Loucy (cell line): ENCODE data around the gene BABAM2.

Experiments used
- H2AFZ ChIP-seq: fragments of 200-600 bp; sonication (generic); 2 replicates; pipeline ENCODE4 v1.6.0; 2016; ENCODE audit warnings: antibody characterized with exemption, mild to moderate bottlenecking, low read length, moderate library complexity
- H3F3A ChIP-seq: fragments of 200-600 bp; 2 replicates; pipeline ENCODE4 v1.6.0; 2016; ENCODE audit warnings: antibody characterized with exemption, low read depth, mild to moderate bottlenecking
- H3K27me3 ChIP-seq: fragments of 200-600 bp; sonication (generic); 2 replicates; pipeline ENCODE4 v1.6.1; 2014; ENCODE audit warnings: low read length, mild to moderate bottlenecking; ENCODE audit not compliant: insufficient read depth, poor library complexity, severe bottlenecking
- H3K36me3 ChIP-seq: fragments of 200-600 bp; sonication (generic); 2 replicates; pipeline ENCODE4 v1.6.1; 2016; ENCODE audit warnings: low read length; ENCODE audit not compliant: insufficient read depth
- H3K4me1 ChIP-seq: fragments of 200-600 bp; sonication (generic); 2 replicates; pipeline ENCODE4 v1.5.1; 2014; ENCODE audit warnings: low read length, mild to moderate bottlenecking; ENCODE audit not compliant: insufficient read depth, poor library complexity, severe bottlenecking
- H3K4me2 ChIP-seq: fragments of 200-600 bp; sonication (generic); 2 replicates; pipeline ENCODE4 v1.6.0; 2014; ENCODE audit warnings: antibody characterized with exemption, low read length, low read depth, mild to moderate bottlenecking; ENCODE audit not compliant: poor library complexity, severe bottlenecking
- H3K4me3 ChIP-seq: fragments of 200-600 bp; sonication (generic); 2 replicates; pipeline ENCODE4 v1.5.1; 2014; ENCODE audit warnings: low read length, mild to moderate bottlenecking, mixed read lengths; ENCODE audit not compliant: poor library complexity, severe bottlenecking
- H3K79me2 ChIP-seq: fragments of 200-600 bp; sonication (generic); 2 replicates; pipeline ENCODE4 v1.6.1; 2014; ENCODE audit warnings: low read length; ENCODE audit not compliant: insufficient read depth
- H3K9ac ChIP-seq: fragments of 200-600 bp; sonication (generic); 2 replicates; pipeline ENCODE4 v1.6.0; 2014; ENCODE audit warnings: mild to moderate bottlenecking, low read depth, low read length, moderate library complexity; ENCODE audit not compliant: poor library complexity, severe bottlenecking
- H3K9me2 ChIP-seq: fragments of 200-600 bp; sonication (generic); replicated peaks from 2 replicates; pipeline ENCODE4 v1.6.1; 2016; ENCODE audit warnings: low read depth, low read length, mixed read lengths
- H3K9me3 ChIP-seq: fragments of 200-600 bp; sonication (generic); 2 replicates; pipeline ENCODE4 v1.6.1; 2014; ENCODE audit warnings: mild to moderate bottlenecking, antibody characterized with exemption, low read length, low read depth; ENCODE audit not compliant: insufficient read depth
- H4K20me1 ChIP-seq: fragments of 200-600 bp; sonication (generic); 2 replicates; pipeline ENCODE4 v1.6.0; 2014; ENCODE audit warnings: antibody characterized with exemption, low read length, mild to moderate bottlenecking; ENCODE audit not compliant: insufficient read depth, poor library complexity, severe bottlenecking
- CTCF ChIP-seq: fragments of 200-600 bp; sonication (generic); conservative IDR thresholded peaks from 2 replicates; pipeline ENCODE4 v1.5.1; 2014; ENCODE audit warnings: mild to moderate bottlenecking, antibody characterized with exemption, low read length
- EZH2phosphoT487 ChIP-seq: fragments of 200-600 bp; IDR thresholded peaks from 2 replicates; pipeline ENCODE4 v1.6.1; 2018; ENCODE audit warnings: antibody characterized with exemption, mild to moderate bottlenecking, moderate library complexity, borderline replicate concordance

BABAM2 gene

GRCh38 chr2:28313220-28313784, 422.8 kb downstream of the BABAM2 start:
- no peak overlapping the region for H2AFZ ChIP-seq
- H3K27me3 ChIP-seq, result no peaks in the 10 kb centered on the region
- H3K9me2 ChIP-seq, result no peaks in the 10 kb centered on the region
- no peaks in the 10 kb centered on the region for H3K9me3 ChIP-seq
- H3K79me2 ChIP-seq, result no peaks in the 10 kb centered on the region
- no peaks in the 10 kb centered on the region for H3F3A ChIP-seq
- H3K9ac ChIP-seq, result no peak overlapping the region
- no peak overlapping the region for H3K4me2 ChIP-seq
- no peaks in the 10 kb centered on the region for H3K36me3 ChIP-seq
- no peak for TF ChIP-seq CTCF
- no peaks in the 10 kb centered on the region for H3K4me1 ChIP-seq
- no peaks in the 10 kb centered on the region for H4K20me1 ChIP-seq
- H3K4me3 ChIP-seq, result no peak overlapping the region

GRCh38 chr2:28314968-28315367, 424.4 kb downstream of the BABAM2 start:
- Histone ChIP-seq H4K20me1 (no peaks in the 10 kb centered on the region), H3K4me1 (peaks cover under 1% of the 10 kb centered on the region), H3K9ac (no peak overlapping the region), H3F3A (no peaks in the 10 kb centered on the region), H3K79me2 (no peaks in the 10 kb centered on the region), H3K4me2 (no peak overlapping the region), H3K4me3 (no peak overlapping the region), H3K9me2 (no peaks in the 10 kb centered on the region), H3K36me3 (no peaks in the 10 kb centered on the region), H3K27me3 (no peaks in the 10 kb centered on the region), H3K9me3 (no peaks in the 10 kb centered on the region), H2AFZ (no peak overlapping the region)
- no peak for TF ChIP-seq CTCF
- no peak for TF ChIP-seq EZH2phosphoT487

GRCh38 chr2:28316546-28317335, 426.2 kb downstream of the BABAM2 start:
- Histone ChIP-seq H3K36me3 (no peaks in the 10 kb centered on the region), H3K4me1 (peaks cover 14% of the 10 kb centered on the region), H3K79me2 (no peaks in the 10 kb centered on the region), H3K27me3 (no peaks in the 10 kb centered on the region), H3K9ac (no peak overlapping the region), H3F3A (no peaks in the 10 kb centered on the region), H2AFZ (no peak overlapping the region), H3K9me3 (no peaks in the 10 kb centered on the region), H3K4me2 (no peak overlapping the region), H3K4me3 (no peak overlapping the region), H4K20me1 (no peaks in the 10 kb centered on the region), H3K9me2 (no peaks in the 10 kb centered on the region)
- TF ChIP-seq CTCF (no peak), EZH2phosphoT487 (no peak)
